HepG2 (cell line): ENCODE results near the gene PARP15. TPM values are rescaled to one million over a fixed set of nuclear protein-coding genes. Genes with fewer than 3 reads are reported as not detected.

ENCODE experiments used
- ARNT2 ChIP-seq: sonication (generic); formaldehyde crosslinking; IDR thresholded peaks from 2 replicates; pipeline ENCODE4 v1.8.0; 2022; ENCODE audit warnings: mild to moderate bottlenecking, low read depth, missing genetic modification reagents, moderate library complexity
- ERF ChIP-seq: IDR thresholded peaks from 2 replicates; pipeline ENCODE4 v1.6.1; 2018; ENCODE audit warnings: missing biosample characterization, missing genetic modification reagents
- FOXA1 ChIP-seq, 2 experiments: fragments of 450-650 bp in 1 of 2; sonication (generic) in 1 of 2; formaldehyde crosslinking in 1 of 2; IDR thresholded peaks; 2 replicates each; pipeline versions ENCODE4 v1.4.0 to v1.6.1; 2016 to 2020; ENCODE audit warnings: missing genetic modification reagents in 1 of 2
- HOXA9 ChIP-seq: sonication (generic); formaldehyde crosslinking; IDR thresholded peaks from 2 replicates; pipeline ENCODE4 v1.8.1; 2022; ENCODE audit warnings: missing genetic modification reagents, mild to moderate bottlenecking, moderate library complexity, borderline replicate concordance
- KMT2B ChIP-seq: IDR thresholded peaks from 2 replicates; pipeline ENCODE4 v1.6.1; 2016; ENCODE audit warnings: missing genetic modification reagents, missing compliant biosample characterization
- MAFK ChIP-seq, 2 experiments: IDR thresholded peaks in 1 of 2; conservative IDR thresholded peaks in 1 of 2; 2 replicates each; pipeline ENCODE4 v1.6.1; 2011; ENCODE audit warnings: improper control_type of control experiment in 2 of 2, low read length in 2 of 2
- MLX ChIP-seq: IDR thresholded peaks from 2 replicates; pipeline ENCODE4 v1.6.1; 2016
- MTA1 ChIP-seq: sonication (generic); formaldehyde crosslinking; IDR thresholded peaks from 2 replicates; pipeline ENCODE4 v1.4.0; 2020; ENCODE audit warnings: missing genetic modification reagents, mild to moderate bottlenecking, borderline replicate concordance
- MXD3 ChIP-seq: IDR thresholded peaks from 2 replicates; pipeline ENCODE4 v1.6.1; 2016; ENCODE audit warnings: mild to moderate bottlenecking, missing biosample characterization, missing genetic modification reagents
- NRL ChIP-seq: sonication (generic); formaldehyde crosslinking; IDR thresholded peaks from 2 replicates; pipeline ENCODE4 v1.5.0; 2020; ENCODE audit warnings: missing genetic modification reagents, mild to moderate bottlenecking, moderate library complexity, borderline replicate concordance
- REPIN1 ChIP-seq: sonication (generic); formaldehyde crosslinking; IDR thresholded peaks from 2 replicates; pipeline ENCODE4 v1.8.0; 2022; ENCODE audit warnings: missing genetic modification reagents, low read depth, mild to moderate bottlenecking, borderline replicate concordance
- SMAD3 ChIP-seq: sonication (generic); formaldehyde crosslinking; IDR thresholded peaks from 2 replicates; pipeline ENCODE4 v1.4.0; 2020; ENCODE audit warnings: missing genetic modification reagents
- THAP11 ChIP-seq: IDR thresholded peaks from 2 replicates; pipeline ENCODE4 v1.6.1; 2016; ENCODE audit warnings: missing biosample characterization, missing genetic modification reagents
- ZNF263 ChIP-seq: sonication (generic); formaldehyde crosslinking; IDR thresholded peaks from 2 replicates; pipeline ENCODE4 v1.4.0; 2020; ENCODE audit warnings: missing genetic modification reagents
- ZNF383 ChIP-seq: sonication (generic); formaldehyde crosslinking; IDR thresholded peaks from 2 replicates; pipeline ENCODE4 v1.4.0; 2020; ENCODE audit warnings: missing genetic modification reagents, mild to moderate bottlenecking, borderline replicate concordance
- ZNF562 ChIP-seq: sonication (generic); formaldehyde crosslinking; IDR thresholded peaks from 2 replicates; pipeline ENCODE4 v1.8.0; 2022; ENCODE audit warnings: missing genetic modification reagents, borderline replicate concordance
- polyA plus RNA-seq, 8 experiments: library from polyadenylated mRNA; depleted of rRNA in 3 of 8; stranded (reverse) in 7 of 8; unstranded in 1 of 8; fragments of >200 nt; fragmentation: Illumina TruSeq in 4 of 8; extraction: Trizol in 4 of 8; gene quantifications; 2 replicates each; pipeline versions ENCODE4 v1.2.1 to v1.2.3, GENCODE V29; 2011 to 2016; ENCODE audit warnings: low read depth in 4 of 8, missing spikeins in 1 of 8, mixed read lengths in 1 of 8; ENCODE audit not compliant: insufficient read depth in 1 of 8
- total RNA-seq, 5 experiments: library from RNA; depleted of rRNA; stranded (reverse); fragments of >200 nt; fragmentation: Illumina TruSeq; extraction: Trizol; gene quantifications; 2 replicates each; pipeline ENCODE4 v1.2.3, GENCODE V29; 2016; ENCODE audit warnings: low read depth in 1 of 5
- TF ChIP-seq, protein P1 (sequence below): sonication (generic); IDR thresholded peaks from 2 replicates; pipeline ENCODE4 v1.6.1; 2016; ENCODE audit warnings: low read depth, borderline replicate concordance
- TF ChIP-seq, protein P2 (sequence below): sonication (generic); formaldehyde crosslinking; IDR thresholded peaks from 2 replicates; pipeline ENCODE4 v1.4.0; 2020; ENCODE audit warnings: missing genetic modification reagents
- TF ChIP-seq, protein P3 (sequence below): sonication (generic); formaldehyde crosslinking; IDR thresholded peaks from 2 replicates; pipeline ENCODE4 v1.4.0; 2020; ENCODE audit warnings: missing genetic modification reagents

Gene PARP15
- total and polyA plus RNA-seq, 2 of the 13 experiments (the other 11 are each of a cell fraction or from before 2014, with no cell fraction given): 0.02 TPM; not detected in 1

- TF ChIP-seq MXD3 (CRISPR knock-in tag) (0 out of 2 replicates have a peak, but pooled peaks have one; percentile 32), SMAD3 (CRISPR knock-in tag) (peak; percentile 97), NRL (CRISPR knock-in tag) (peak; percentile 58; the same call in 1 of the 2 replicates), ZNF562 (peak; percentile 75; the same call in 1 of the 2 replicates), FOXA1 (IDR thresholded peaks at IDR 0.05) (peak; percentile 100), FOXA1 (CRISPR knock-in tag; IDR thresholded peaks at IDR 0.05) (peak; percentile 100), MAFK (conservative IDR thresholded peaks at IDR 0.05 in 1 of 2, IDR thresholded peaks at IDR 0.05 in 1 of 2; ENCODE audit: low read length in 2 of 2) (peak; percentile 82 to 83), ERF (peak; percentile 75), THAP11 (CRISPR knock-in tag) (peak; percentile 82), ZNF263 (CRISPR knock-in tag) (peak; percentile 57; the same call in 1 of the 2 replicates), HOXA9 (CRISPR knock-in tag) (peak; percentile 75; the same call in 1 of the 2 replicates), ARNT2 (CRISPR knock-in tag) (peak; percentile 89), ZNF383 (CRISPR knock-in tag) (0 out of 2 replicates have a peak, but pooled peaks have one; percentile 53), REPIN1 (CRISPR knock-in tag) (peak; percentile 96), MLX (CRISPR knock-in tag) (peak; percentile 90), MTA1 (peak; percentile 85), KMT2B (CRISPR knock-in tag) (peak; percentile 67)
- TF ChIP-seq, protein P1, sequence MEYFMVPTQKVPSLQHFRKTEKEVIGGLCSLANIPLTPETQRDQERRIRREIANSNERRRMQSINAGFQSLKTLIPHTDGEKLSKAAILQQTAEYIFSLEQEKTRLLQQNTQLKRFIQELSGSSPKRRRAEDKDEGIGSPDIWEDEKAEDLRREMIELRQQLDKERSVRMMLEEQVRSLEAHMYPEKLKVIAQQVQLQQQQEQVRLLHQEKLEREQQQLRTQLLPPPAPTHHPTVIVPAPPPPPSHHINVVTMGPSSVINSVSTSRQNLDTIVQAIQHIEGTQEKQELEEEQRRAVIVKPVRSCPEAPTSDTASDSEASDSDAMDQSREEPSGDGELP: peak; percentile 59; the same call in 1 of the 2 replicates
- TF ChIP-seq, protein P2, sequence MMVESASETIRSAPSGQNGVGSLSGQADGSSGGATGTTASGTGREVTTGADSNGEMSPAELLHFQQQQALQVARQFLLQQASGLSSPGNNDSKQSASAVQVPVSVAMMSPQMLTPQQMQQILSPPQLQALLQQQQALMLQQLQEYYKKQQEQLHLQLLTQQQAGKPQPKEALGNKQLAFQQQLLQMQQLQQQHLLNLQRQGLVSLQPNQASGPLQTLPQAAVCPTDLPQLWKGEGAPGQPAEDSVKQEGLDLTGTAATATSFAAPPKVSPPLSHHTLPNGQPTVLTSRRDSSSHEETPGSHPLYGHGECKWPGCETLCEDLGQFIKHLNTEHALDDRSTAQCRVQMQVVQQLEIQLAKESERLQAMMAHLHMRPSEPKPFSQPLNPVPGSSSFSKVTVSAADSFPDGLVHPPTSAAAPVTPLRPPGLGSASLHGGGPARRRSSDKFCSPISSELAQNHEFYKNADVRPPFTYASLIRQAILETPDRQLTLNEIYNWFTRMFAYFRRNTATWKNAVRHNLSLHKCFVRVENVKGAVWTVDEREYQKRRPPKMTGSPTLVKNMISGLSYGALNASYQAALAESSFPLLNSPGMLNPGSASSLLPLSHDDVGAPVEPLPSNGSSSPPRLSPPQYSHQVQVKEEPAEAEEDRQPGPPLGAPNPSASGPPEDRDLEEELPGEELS (CRISPR knock-in tag): peak; percentile 96
- TF ChIP-seq, protein P3, sequence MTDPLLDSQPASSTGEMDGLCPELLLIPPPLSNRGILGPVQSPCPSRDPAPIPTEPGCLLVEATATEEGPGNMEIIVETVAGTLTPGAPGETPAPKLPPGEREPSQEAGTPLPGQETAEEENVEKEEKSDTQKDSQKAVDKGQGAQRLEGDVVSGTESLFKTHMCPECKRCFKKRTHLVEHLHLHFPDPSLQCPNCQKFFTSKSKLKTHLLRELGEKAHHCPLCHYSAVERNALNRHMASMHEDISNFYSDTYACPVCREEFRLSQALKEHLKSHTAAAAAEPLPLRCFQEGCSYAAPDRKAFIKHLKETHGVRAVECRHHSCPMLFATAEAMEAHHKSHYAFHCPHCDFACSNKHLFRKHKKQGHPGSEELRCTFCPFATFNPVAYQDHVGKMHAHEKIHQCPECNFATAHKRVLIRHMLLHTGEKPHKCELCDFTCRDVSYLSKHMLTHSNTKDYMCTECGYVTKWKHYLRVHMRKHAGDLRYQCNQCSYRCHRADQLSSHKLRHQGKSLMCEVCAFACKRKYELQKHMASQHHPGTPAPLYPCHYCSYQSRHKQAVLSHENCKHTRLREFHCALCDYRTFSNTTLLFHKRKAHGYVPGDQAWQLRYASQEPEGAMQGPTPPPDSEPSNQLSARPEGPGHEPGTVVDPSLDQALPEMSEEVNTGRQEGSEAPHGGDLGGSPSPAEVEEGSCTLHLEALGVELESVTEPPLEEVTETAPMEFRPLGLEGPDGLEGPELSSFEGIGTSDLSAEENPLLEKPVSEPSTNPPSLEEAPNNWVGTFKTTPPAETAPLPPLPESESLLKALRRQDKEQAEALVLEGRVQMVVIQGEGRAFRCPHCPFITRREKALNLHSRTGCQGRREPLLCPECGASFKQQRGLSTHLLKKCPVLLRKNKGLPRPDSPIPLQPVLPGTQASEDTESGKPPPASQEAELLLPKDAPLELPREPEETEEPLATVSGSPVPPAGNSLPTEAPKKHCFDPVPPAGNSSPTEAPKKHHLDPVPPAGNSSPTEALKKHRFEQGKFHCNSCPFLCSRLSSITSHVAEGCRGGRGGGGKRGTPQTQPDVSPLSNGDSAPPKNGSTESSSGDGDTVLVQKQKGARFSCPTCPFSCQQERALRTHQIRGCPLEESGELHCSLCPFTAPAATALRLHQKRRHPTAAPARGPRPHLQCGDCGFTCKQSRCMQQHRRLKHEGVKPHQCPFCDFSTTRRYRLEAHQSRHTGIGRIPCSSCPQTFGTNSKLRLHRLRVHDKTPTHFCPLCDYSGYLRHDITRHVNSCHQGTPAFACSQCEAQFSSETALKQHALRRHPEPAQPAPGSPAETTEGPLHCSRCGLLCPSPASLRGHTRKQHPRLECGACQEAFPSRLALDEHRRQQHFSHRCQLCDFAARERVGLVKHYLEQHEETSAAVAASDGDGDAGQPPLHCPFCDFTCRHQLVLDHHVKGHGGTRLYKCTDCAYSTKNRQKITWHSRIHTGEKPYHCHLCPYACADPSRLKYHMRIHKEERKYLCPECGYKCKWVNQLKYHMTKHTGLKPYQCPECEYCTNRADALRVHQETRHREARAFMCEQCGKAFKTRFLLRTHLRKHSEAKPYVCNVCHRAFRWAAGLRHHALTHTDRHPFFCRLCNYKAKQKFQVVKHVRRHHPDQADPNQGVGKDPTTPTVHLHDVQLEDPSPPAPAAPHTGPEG (CRISPR knock-in tag): peak; percentile 67; the same call in 1 of the 2 replicates
Observed at GRCh38 chr3:122651233-122651907, 73.9 kb downstream of the PARP15 start (continued).
